Activated B cell treated with CpG ODN at 0.5 μM for 24 hours (primary cell): ENCODE results near the gene ACAT1. TPM values are rescaled to one million over a fixed set of nuclear protein-coding genes. Genes with fewer than 3 reads are reported as not detected.
"Not testable (repeated sequence)": the region's sequence is repeated elsewhere in the genome, so short reads cannot be mapped to it uniquely, and the experiment has no call there.

Experiments used
- ATAC-seq: fragments of 200-7000 bp; cut with Tn5 transposase; one replicate; pipeline ENCODE4 v1.10.0; 2021; ENCODE audit warnings: low read depth, mild to moderate bottlenecking, moderate library complexity
- CTCF ChIA-PET: fragments of 350-600 bp; sonication (Branson Sonifier 250); formaldehyde crosslinking; loops from one replicate; lab custom pipeline; 2021; ENCODE audit warnings: antibody characterized with exemption; lab: Charles Lee
- POLR2A ChIA-PET: fragments of 350-600 bp; sonication (Branson Sonifier 250); formaldehyde crosslinking; loops from one replicate; lab custom pipeline; 2021; ENCODE audit warnings: antibody characterized with exemption; lab: Charles Lee
- DNase-seq: peaks from one replicate; pipeline ENCODE4 v3.0.0; 2022
- H3K27ac Mint-ChIP-seq: one replicate; pipeline ENCODE4 v1.8.0; 2020; ENCODE audit warnings: mixed read lengths
- H3K27me3 Mint-ChIP-seq: one replicate; pipeline ENCODE4 v1.8.0; 2021; ENCODE audit warnings: mixed read lengths
- H3K36me3 Mint-ChIP-seq: one replicate; pipeline ENCODE4 v1.8.0; 2021; ENCODE audit warnings: low read depth, mixed read lengths
- H3K4me1 Mint-ChIP-seq: one replicate; pipeline ENCODE4 v1.8.0; 2021; ENCODE audit warnings: mixed read lengths
- H3K4me3 Mint-ChIP-seq: one replicate; pipeline ENCODE4 v1.8.0; 2020; ENCODE audit warnings: mild to moderate bottlenecking, mixed read lengths
- H3K9me3 Mint-ChIP-seq: one replicate; pipeline ENCODE4 v1.8.0; 2020; ENCODE audit warnings: mixed read lengths
- intact Hi-C: fragments of 100-400 bp; cut with micrococcal nuclease; formaldehyde crosslinking; loops from one replicate; pipeline ENCODE4 v1.15.1; 2024
- total RNA-seq: library from RNA; stranded (reverse); gene quantifications from 2 replicates; pipeline ENCODE4 v1.2.3, GENCODE V29; 2022
- TF ChIP-seq, protein P1 (sequence below): fragments of 200-600 bp; IDR thresholded peaks from one replicate; pipeline ENCODE4 v1.8.0; 2022; ENCODE audit warnings: antibody characterized with exemption, mild to moderate bottlenecking

ACAT1 gene
- total RNA-seq, 1 donor from 2014 or later = 51.1 TPM

DNA sequence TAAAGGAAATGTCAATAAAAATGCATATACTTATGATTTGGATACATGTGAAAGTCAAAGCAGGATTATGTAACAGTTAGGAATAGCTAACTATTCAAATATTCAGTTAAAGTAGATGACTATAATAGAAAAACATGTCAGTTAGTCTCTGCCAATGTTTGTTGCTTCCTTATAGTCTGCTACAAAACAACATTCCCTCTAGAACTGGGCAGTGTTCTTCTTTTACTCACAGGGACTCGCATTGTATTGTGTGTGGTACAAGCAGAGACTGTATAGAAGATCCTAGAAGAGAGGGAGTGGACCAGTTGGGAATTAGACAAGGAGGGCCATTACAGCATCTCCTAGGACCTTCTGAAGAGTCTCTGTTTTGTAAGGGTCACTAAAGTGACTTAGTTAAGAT lies 10.6 kb downstream of the ACAT1 start:
- intact Hi-C loops = no loop called here
- ChIA-PET CTCF (no interaction called here), POLR2A (no interaction called here)
- Mint-ChIP-seq H3K27ac (no peak overlapping the region), H3K36me3 (peaks cover 34% of the 10 kb centered on the region), H3K27me3 (no peaks in the 10 kb centered on the region), H3K4me3 (no peak overlapping the region), H3K4me1 (no peaks in the 10 kb centered on the region), H3K9me3 (no peaks in the 10 kb centered on the region)
- TF ChIP-seq, protein P1, sequence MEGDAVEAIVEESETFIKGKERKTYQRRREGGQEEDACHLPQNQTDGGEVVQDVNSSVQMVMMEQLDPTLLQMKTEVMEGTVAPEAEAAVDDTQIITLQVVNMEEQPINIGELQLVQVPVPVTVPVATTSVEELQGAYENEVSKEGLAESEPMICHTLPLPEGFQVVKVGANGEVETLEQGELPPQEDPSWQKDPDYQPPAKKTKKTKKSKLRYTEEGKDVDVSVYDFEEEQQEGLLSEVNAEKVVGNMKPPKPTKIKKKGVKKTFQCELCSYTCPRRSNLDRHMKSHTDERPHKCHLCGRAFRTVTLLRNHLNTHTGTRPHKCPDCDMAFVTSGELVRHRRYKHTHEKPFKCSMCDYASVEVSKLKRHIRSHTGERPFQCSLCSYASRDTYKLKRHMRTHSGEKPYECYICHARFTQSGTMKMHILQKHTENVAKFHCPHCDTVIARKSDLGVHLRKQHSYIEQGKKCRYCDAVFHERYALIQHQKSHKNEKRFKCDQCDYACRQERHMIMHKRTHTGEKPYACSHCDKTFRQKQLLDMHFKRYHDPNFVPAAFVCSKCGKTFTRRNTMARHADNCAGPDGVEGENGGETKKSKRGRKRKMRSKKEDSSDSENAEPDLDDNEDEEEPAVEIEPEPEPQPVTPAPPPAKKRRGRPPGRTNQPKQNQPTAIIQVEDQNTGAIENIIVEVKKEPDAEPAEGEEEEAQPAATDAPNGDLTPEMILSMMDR = no peak
- no peak for DNase-seq
- no peak for ATAC-seq

DNA sequence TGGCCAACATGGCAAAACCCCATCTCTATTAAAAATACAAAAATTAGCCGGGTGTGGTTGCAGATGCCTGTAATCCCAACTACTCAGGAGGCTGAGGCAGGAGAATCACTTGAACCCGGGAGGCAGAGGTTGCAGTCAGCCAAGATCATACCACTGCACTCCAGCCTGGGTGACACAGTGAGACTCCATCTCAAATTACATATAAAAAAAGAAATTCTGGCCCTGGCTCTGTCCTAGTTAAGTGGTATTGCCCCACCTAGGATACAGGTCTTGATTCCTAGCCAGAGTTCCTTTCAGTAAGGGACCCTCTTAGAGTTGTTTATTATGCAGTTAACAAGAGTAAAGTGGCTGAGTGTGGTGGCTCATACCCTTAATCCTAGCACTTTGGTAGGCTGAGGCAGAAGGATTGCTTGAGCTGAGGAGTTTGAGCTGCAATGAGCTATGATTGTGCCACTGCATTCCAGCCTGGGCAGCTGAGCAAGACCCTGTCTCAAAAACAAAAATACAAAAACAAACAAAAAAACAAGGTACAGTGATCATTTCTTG lies 11.7 kb downstream of the ACAT1 start:
- H3K9me3 Mint-ChIP-seq, H3K27me3 Mint-ChIP-seq, ATAC-seq, POLR2A ChIA-PET, H3K4me3 Mint-ChIP-seq, CTCF ChIA-PET, intact Hi-C loops, DNase-seq, H3K4me1 Mint-ChIP-seq: not testable (repeated sequence)
- Mint-ChIP-seq H3K36me3 (peaks cover 35% of the 10 kb centered on the region), H3K27ac (peak overlapping the region; percentile 20)

DNA sequence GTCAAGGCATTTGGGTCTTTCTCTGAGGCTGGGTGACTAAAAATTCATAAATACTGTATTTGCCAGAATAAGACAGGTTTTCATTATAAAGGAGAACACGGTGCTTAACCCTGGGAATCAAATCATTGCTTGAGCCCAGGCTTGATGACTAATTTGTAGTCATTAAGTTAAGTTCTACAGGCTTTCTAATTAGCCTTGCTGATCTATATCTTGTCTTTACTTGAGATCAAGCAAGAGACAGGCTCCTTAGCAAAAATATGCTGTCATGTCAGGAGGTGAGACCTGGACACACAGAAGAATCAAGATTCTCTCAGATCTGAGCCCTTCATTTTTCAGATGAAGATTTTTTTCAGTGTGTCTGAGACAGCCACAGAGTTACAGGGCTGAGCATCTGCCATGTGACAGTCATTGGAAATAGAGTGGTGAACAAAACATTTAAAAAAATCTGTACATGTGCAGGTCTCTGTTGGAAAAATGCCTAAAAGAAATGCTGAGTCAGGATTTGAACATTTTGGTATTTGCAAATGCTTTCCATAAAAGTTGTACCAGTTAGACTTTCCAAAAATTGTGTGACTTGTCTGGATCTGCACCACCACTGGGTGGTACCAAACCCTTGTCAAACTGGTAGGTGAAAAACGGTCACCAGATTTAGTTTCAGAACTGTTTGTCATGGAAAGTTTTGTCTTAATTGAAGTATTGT lies 14.6 kb downstream of the ACAT1 start:
- peak overlapping the region; percentile 25 for H3K27ac Mint-ChIP-seq
- no peak overlapping the region for H3K4me3 Mint-ChIP-seq
- peaks cover 50% of the 10 kb centered on the region for H3K36me3 Mint-ChIP-seq
- H3K27me3 Mint-ChIP-seq = no peaks in the 10 kb centered on the region
- H3K4me1 Mint-ChIP-seq = no peaks in the 10 kb centered on the region
- intact Hi-C loops = no loop called here
- POLR2A ChIA-PET = no interaction called here
- peak; percentile 31 for ATAC-seq
- CTCF ChIA-PET = no interaction called here
- TF ChIP-seq, protein P1 = no peak
- DNase-seq = no peak
- H3K9me3 Mint-ChIP-seq = no peaks in the 10 kb centered on the region

DNA sequence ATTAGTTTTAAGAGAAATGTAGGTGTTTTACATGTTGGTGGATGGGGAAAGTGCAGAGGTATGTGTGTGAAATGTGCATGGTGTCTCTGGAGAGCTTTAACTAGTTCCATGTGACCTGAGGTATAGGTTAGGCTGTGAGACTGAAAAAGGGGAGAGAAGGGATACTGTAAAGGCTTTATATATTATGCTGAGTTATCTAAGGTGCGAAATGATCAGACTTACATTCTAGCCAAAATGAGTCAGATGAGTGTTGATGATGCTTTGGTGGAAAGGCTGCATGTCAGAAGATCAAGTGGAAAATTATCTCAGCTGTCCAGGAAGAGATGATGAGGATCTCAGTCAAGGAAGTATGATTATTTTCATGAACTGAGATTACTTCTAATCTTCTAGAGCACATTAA lies 15.8 kb downstream of the ACAT1 start:
- intact Hi-C loops = no loop called here
- Mint-ChIP-seq H3K4me1 (no peaks in the 10 kb centered on the region), H3K4me3 (no peak overlapping the region), H3K27ac (no peak overlapping the region), H3K36me3 (peaks cover 56% of the 10 kb centered on the region), H3K27me3 (no peaks in the 10 kb centered on the region), H3K9me3 (no peaks in the 10 kb centered on the region)
- TF ChIP-seq, protein P1 = no peak
- DNase-seq (no peak), ATAC-seq (no peak)
- CTCF ChIA-PET = no interaction called here
- POLR2A ChIA-PET = no interaction called here

DNA sequence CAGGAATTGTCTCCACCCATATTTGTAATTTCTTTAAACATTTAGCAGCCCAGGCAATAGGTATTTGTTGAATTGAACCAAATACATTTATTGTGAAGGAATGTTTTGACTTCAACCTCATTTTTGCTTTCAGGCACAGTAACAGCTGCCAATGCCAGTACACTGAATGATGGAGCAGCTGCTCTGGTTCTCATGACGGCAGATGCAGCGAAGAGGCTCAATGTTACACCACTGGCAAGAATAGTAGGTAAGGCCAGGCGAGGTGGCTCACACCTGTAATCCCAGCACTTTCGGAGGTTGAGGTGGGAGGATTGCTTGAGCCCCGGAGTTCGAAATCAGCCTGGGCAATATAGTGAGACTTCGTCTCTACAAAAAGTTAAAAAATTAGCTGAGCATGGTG lies 20.9 kb downstream of the ACAT1 start:
- Mint-ChIP-seq H3K4me1 (no peaks in the 10 kb centered on the region), H3K27me3 (no peaks in the 10 kb centered on the region), H3K36me3 (peaks cover 68% of the 10 kb centered on the region), H3K27ac (no peak overlapping the region), H3K9me3 (no peaks in the 10 kb centered on the region), H3K4me3 (no peak overlapping the region)
- intact Hi-C loops = no loop called here
- TF ChIP-seq, protein P1 = no peak
- no peak for ATAC-seq
- CTCF ChIA-PET = interaction anchor here (1.5 kb wide), 1 partner anchor 23 kb away, joined by 6 read pairs; no protein-coding TSS in a partner anchor
- no peak for DNase-seq
- POLR2A ChIA-PET = no interaction called here
